Neutrophil (primary cell): ENCODE results near the gene TEX13C.

Experiments used
- H3K27ac ChIP-seq: fragments of 200-600 bp; sonication (generic); 2 replicates; pipeline ENCODE4 v1.5.1; 2016; ENCODE audit warnings: mild to moderate bottlenecking, moderate library complexity
- H3K27me3 ChIP-seq: fragments of 200-600 bp; sonication (generic); 2 replicates; pipeline ENCODE4 v1.6.0; 2016; ENCODE audit warnings: mild to moderate bottlenecking
- H3K36me3 ChIP-seq: fragments of 200-600 bp; sonication (generic); 2 replicates; pipeline ENCODE4 v1.5.1; 2017
- H3K4me1 ChIP-seq, 2 experiments: fragments of 200-600 bp in 1 of 2; sonication (generic) in 1 of 2; 1 replicate in 1 of 2; 2 replicates in 1 of 2; pipeline versions ENCODE4 v1.5.1 to v1.6.1; 2013 to 2016; ENCODE audit warnings: low read depth in 1 of 2, low read length in 1 of 2, mild to moderate bottlenecking in 1 of 2, moderate library complexity in 1 of 2; ENCODE audit not compliant: control insufficient read depth in 1 of 2, insufficient read depth in 1 of 2
- H3K4me3 ChIP-seq, 2 experiments: fragments of 200-600 bp in 1 of 2; sonication (generic) in 1 of 2; 1 replicate in 1 of 2; 2 replicates in 1 of 2; pipeline ENCODE4 v1.5.1; 2013 to 2016; ENCODE audit warnings: low read depth in 1 of 2, low read length in 1 of 2, mild to moderate bottlenecking in 1 of 2, moderate library complexity in 1 of 2
- H3K9me3 ChIP-seq: fragments of 200-600 bp; sonication (generic); 2 replicates; pipeline ENCODE4 v1.5.1; 2016
- TF ChIP-seq, protein P1 (sequence below): fragments of 200-600 bp; sonication (generic); IDR thresholded peaks from 2 replicates; pipeline ENCODE4 v1.5.1; 2016; ENCODE audit warnings: antibody characterized with exemption

TEX13C gene

DNA sequence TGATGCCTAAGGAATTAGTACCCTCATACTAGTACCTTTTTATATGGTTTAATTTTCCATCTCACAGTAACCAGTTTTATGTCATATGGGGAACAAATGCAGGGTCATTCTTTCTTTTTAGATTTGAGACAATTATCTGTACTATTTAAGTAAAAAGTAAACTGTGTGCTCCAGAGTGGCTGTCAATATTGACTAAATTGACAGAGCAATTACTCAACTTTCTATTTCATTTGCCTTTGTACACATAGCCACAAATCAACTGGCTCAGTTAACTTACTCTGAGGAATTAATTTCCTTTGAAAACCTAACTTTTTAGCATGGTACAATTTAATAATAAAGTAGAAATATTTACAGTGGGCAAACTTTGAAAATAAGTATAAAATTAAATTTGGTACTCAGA is 28.5 kb upstream of the TEX13C start:
- no peaks in the 10 kb centered on the region for H3K27me3 ChIP-seq
- TF ChIP-seq, protein P1, sequence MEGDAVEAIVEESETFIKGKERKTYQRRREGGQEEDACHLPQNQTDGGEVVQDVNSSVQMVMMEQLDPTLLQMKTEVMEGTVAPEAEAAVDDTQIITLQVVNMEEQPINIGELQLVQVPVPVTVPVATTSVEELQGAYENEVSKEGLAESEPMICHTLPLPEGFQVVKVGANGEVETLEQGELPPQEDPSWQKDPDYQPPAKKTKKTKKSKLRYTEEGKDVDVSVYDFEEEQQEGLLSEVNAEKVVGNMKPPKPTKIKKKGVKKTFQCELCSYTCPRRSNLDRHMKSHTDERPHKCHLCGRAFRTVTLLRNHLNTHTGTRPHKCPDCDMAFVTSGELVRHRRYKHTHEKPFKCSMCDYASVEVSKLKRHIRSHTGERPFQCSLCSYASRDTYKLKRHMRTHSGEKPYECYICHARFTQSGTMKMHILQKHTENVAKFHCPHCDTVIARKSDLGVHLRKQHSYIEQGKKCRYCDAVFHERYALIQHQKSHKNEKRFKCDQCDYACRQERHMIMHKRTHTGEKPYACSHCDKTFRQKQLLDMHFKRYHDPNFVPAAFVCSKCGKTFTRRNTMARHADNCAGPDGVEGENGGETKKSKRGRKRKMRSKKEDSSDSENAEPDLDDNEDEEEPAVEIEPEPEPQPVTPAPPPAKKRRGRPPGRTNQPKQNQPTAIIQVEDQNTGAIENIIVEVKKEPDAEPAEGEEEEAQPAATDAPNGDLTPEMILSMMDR, result no peak

DNA sequence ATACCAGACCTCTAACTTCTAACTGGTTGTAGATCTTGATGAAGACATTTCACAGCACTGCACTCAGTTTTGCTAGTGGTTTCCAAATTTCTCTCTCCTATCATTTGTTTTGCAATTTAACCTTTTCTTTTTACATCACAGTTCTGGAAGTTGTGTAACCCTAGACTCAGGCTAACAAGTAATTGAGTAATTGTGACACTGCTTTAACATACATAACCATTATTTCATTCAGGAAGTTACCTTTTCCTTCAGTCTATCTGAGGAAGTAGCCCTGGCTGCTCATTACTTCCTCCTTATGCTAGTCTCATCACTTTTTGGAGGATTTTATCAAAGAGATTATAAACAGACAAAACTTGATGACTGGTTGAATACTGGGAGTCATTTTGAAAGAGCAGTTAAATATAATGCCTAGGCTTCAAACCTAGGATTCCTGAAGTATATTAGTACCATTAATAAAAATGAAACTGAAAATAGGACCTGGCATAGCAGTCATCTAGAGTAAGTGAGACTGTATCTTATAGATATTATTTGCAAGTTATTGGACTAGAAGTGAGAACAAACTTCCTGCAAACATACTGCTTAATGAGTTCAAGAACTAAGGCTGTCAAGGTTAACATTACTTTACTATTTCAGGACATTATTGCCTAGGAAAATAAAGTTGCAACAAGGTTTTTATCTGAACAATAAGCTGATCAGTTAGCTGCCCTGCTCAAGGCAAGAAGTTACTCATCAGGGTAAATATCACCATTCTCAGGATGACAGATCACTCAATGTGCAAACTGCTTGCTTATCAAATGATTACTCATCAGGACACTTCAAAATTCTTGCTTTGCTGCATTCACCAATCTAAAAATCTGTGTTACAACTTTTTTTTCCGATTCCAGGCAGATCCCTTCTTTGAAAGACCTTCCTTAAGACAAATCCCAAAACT is 25.6 kb upstream of the TEX13C start:
- Histone ChIP-seq H3K9me3 (no peaks in the 10 kb centered on the region), H3K4me1 (peaks cover 59 to 71% of the 10 kb centered on the region in 2 experiments), H3K36me3 (no peaks in the 10 kb centered on the region), H3K27me3 (no peaks in the 10 kb centered on the region), H3K4me3 (peak overlapping the region; percentile 7 to 23), H3K27ac (peak overlapping the region; percentile 93)
- TF ChIP-seq, protein P1, result no peak

More for the DNA sequence above, 28.5 kb upstream of the TEX13C start:
- H3K36me3 ChIP-seq, result no peaks in the 10 kb centered on the region
- H3K4me3 ChIP-seq, result no peak overlapping the region
- H3K27ac ChIP-seq, result no peak overlapping the region
- peaks cover 49 to 52% of the 10 kb centered on the region in 2 experiments for H3K4me1 ChIP-seq
- H3K9me3 ChIP-seq, result no peaks in the 10 kb centered on the region

DNA sequence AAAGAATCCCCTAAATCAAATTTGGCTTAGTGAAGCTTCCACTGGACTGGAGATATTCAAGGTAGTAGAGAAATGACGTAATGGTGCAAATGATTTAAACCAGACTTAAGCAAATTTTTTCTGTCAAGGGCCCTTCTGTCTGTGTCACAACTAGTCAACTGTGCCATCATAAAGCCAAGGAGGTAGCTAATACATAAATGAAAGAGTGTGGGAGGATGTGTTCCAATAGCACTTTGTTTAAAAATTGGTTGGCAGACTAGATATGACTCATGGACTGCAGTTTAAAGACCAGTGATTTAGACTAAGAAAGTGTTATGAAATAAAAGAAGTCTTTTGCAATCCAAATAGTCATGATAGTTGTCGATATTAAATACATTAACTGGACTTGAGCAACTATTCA is 24.3 kb upstream of the TEX13C start:
- Histone ChIP-seq H3K4me3 (no peak overlapping the region), H3K27me3 (no peaks in the 10 kb centered on the region), H3K27ac (peak overlapping the region; percentile 93), H3K4me1 (peaks cover 59 to 75% of the 10 kb centered on the region in 2 experiments), H3K36me3 (no peaks in the 10 kb centered on the region), H3K9me3 (no peaks in the 10 kb centered on the region)
- TF ChIP-seq, protein P1, result no peak

DNA sequence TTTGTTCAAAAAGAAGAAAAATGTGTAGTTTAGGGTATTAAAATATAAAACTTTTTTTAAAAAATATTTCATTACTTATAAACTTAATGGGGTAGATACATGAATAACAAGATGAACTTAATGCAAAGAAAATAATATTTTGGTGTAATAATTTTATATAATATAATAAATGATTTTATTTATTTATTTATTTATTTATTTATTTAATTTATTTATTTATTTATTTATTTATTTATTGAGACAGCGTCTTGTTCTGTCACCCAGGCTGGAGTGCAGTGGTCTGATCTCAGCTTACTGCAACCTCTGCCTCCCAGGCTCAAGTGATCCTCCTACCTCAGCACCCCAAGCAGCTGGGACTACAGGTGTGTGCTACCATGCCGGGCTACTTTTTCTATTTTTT is 20.8 kb upstream of the TEX13C start:
- Histone ChIP-seq H3K9me3 (no peaks in the 10 kb centered on the region), H3K27me3 (no peaks in the 10 kb centered on the region), H3K4me3 (no peak overlapping the region), H3K4me1 (peaks cover 53 to 78% of the 10 kb centered on the region in 2 experiments), H3K27ac (no peak overlapping the region), H3K36me3 (no peaks in the 10 kb centered on the region)
- TF ChIP-seq, protein P1, result no peak

DNA sequence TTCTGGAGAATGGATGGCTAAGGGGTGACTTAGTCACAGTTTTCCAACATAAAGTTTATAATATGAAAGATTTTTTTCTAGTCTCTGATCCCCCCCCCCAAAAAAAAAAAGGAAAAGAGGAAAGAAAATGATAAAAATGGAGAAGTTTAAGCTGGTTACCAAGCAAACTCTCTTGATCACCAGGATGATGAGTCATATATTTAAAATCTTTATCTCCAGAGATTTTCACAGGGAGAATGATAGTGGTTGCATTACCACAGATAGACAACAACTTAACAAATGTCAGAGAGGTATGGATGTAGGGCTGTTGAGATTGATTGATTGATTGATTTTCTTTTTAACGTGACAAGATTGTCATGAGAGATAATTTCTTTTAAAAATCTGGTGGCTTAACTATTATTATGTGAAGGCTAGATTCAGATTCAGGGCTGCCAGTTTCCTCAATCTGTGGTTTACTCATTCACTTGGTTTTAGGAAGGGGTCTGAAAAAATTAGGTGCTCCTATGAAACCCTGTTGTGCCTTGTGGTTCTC is 13.3 kb upstream of the TEX13C start:
- TF ChIP-seq, protein P1, result no peak

More for the DNA sequence above, 13.3 kb upstream of the TEX13C start:
- no peak overlapping the region for H3K27ac ChIP-seq
- H3K4me3 ChIP-seq, result no peak overlapping the region
- no peaks in the 10 kb centered on the region for H3K27me3 ChIP-seq
- peaks cover 18 to 26% of the 10 kb centered on the region in 2 experiments for H3K4me1 ChIP-seq
- H3K9me3 ChIP-seq, result no peaks in the 10 kb centered on the region
- no peaks in the 10 kb centered on the region for H3K36me3 ChIP-seq
